HG03103 (cell line): Measurements from ENCODE around the gene RUNX2.
A peak's percentile ranks its signal among the peaks of the same experiment; 100 is the strongest.

Source experiments
- ATAC-seq: cut with Tn5 transposase; IDR thresholded peaks from one replicate; pipeline ENCODE4 v1.9.1; 2021; ENCODE audit warnings: low read depth; ENCODE audit not compliant: unreplicated experiment

RUNX2 gene

DNA sequence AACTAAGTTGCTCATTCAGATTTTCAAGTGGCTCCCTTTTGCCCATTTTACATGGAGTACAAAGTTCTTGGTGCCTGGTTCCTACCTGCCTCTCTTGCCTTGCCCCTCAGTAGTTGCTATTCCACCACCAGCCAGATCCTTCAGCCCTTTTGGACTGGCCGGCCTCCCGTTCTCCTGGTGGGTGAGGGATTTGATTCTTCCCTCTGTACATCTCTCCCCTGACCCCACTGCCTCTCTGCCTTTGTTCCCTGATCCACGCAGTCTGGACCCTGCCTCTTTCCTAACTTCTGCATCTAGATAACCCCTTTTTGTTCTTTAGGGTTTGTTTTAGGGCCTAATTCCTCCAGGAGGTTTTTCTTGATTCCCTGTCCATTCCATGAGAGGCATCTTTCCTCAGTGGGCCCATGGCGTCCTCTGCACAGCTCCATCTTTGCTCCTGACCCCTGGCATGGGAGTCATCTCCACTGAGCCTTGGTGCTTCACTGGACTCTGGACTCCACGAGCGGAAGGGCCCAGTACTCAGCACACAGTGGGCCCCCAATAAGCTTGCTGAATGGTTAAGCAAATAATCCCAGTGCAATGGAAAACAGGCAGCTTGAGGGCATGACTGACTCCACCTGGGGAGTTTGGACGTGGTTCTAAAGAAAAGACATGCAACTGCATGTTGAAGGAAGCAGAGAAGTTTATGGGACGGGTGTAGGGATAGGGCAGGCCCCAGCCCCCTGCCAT is 358.9 kb downstream of the RUNX2 start:
- peak; percentile 17 for ATAC-seq

DNA sequence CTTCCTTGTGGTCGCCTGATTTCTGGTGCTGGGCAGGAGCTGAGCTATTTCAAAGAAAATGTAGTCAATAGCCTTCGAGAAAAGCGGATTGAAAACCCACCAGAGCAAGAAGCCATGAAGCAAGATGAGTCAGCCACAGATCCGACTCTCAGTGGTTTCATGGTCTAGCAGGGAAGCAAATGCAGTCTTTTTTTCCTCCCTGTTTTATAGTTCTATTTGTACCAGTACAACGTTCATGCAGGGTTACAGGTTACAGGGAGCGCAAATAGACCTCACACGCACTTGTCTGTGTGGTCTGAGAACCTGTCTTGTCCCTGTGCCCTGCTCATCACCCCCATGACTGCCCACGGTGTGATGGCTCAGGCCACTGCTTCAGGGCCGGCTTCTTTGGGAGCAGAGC is 359.4 kb downstream of the RUNX2 start:
- ATAC-seq = peak; percentile 88

DNA sequence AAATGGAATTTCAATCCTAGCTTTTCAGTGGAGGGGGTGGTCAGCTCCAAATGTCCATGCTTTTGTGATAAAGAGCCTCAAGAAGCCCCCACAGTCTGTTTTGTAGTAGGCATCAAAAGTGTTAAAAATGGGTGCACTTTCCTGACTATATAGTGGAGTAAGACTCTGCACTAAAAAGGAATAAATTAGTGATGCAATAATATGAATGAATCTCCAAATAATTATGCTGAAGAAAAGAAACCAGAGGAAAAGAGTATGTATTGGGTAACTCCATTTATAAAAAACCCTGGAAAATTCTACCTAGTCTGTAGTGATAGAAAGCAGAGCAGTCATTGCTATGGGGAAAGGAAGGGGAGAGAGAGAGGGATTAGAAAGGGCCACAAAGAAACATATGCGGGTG is 360.1 kb downstream of the RUNX2 start:
- ATAC-seq = no peak

DNA sequence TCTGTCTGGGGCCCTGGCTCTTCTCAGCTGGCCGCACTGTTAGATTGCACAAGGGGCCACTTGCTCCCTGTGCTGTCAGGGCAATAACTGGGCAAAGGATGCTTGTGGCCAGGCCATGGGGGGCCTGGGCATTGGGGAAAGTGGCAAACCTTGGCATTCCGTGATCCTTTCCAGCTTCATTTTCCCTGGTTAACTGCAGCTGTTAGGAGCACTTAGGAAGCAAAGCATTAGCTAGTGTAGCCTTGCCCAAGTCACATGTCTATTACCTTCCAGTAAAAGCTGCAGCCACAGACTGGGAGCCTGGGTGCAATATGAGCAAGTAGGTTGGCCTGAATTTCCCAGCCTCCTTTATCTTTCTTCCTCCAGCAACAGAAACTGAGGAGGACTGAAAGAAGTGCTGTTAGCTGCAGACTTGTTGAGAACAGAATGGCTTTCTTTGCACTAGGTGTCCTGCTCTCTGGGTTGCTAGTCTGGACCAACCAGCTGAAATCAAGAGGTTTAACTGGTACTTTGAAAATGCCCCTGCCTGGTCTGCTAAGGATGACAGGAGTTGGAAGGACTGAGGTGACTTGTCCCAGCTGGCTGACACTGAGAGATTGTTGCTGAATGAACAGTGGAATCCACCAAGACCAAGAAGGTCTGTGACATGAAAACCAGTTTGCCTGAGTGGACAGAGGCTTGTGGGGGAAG is 361.9 kb downstream of the RUNX2 start:
- no peak for ATAC-seq

DNA sequence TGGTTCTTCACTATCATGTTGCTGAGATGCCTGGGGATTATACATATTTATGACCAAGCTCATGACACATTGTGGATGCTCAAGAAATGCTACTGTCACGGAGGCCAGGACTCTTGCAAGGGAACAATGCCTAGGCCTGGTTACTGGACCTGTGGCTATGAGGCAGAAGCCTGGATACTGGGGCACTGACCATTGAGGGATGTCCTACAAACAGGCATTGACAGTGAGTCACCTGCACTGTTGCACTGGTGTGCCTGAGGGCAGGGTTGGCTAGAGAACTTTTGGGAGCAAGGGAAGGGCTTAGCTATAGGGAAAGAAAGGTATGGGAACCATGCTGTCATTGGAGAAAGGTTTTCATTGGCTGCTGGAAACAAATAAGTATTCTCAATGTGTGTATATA is 362.7 kb downstream of the RUNX2 start:
- ATAC-seq = no peak

DNA sequence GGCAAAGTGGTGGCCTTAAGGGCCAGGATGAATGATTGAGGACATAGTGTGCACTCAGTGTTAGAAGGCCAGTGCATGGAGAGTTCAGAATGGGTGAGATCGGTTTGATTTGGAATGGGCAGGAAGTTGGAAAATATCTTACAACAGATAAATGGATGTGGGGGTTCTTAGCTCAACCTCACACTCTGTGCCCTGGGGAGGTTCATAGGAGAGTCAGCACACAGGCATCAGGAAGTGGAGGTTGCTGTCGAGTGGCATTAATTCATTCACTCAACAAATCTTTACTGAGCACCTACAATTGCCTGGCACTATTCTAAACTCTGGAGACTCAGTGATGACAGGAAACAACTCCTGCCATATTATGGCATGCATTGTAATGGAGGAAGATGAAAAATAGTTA is 363.3 kb downstream of the RUNX2 start:
- no peak for ATAC-seq

DNA sequence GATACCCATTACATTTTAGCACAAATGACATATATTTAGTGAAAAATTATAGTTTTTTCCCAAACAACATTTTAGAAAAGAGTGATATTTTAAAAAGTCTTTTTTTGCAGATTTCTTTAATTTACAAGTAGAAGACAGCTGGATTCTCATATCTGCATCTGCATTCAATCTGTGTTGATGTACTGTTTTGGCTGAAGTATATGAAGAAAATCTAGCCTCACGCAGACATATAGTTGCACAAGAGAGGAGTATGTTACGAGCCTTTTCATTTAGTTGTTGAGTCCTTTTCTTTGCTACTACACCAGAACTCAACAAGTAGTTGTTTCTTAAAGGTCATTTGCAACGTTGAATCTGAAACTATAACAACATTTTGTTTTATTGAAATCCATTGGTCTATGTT is 363.9 kb downstream of the RUNX2 start:
- no peak for ATAC-seq

DNA sequence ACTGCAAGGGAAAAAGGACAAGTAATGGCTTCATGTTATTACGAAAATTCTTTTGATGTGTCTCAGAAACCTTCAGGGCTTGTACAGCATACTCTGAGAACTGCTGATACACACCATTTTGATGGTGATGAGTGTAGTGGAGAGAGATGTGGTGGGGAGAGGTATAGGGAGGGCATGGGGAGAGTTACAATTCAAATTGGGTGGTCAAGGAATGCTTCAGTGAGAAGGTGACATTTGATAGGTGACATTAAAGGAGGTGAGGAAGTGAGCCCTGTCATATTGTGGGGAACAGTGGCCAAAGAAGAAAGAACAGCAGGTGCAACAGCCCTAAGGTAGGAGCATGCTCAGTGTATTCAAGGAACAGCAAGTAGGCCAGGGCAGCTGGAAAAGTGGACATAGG is 368.6 kb downstream of the RUNX2 start:
- ATAC-seq = no peak

DNA sequence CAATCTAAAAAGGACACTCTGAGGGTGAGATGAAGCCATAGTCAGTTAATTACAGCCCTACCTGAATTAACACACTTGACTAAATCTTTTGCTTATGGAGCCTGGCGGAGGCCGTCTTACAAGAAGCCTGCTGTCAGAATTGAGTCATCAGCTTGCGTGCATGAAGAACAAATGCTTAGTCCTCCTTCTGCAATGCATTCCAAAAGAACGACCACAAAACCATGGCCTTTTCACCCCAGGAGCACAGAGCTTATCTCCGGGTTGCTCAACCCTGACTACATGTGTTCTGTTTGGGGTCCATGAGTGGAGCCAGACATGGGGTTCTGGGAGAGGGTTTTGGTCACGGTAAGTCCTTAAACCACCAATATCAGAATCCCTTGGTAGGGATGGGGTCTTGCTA is 369.5 kb downstream of the RUNX2 start:
- no peak for ATAC-seq

DNA sequence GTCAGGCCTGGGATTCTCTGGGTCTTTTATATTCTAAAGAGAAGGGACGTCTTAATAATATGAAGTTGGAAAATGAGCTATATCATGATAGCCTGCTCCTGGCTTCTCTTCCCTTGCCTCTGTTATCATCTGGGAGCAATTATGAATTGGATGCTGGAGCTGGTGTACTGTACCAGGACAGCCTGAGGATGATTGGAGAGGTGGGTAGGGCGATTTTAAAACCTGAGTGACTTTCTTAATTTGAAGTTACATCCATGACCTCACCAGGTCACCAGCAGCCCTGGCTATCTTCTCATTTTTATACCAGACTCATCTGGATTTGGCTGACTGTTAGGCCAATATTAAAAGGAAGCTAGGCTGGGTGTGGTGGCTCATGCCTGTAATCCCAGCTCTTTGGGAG is 369.9 kb downstream of the RUNX2 start:
- no peak for ATAC-seq

DNA sequence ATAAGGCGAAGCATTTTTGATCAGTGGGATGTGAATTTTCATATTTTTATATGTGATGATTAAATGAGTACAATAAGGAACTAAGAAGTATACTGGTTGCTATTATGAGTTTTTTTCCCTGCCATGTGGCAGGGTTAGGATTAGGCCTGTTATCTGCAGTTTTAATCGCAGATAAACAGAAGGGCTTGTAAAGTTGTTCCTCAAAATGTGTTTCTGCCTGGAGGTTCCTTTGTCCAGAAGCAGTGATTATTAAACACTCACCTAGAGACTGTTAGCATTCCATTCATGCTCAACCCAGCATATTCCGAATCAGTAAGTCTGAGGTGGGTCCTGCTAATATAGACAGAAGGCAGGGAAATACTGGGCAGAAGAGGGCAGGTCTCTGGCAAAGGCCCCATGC is 371.5 kb downstream of the RUNX2 start:
- no peak for ATAC-seq

DNA sequence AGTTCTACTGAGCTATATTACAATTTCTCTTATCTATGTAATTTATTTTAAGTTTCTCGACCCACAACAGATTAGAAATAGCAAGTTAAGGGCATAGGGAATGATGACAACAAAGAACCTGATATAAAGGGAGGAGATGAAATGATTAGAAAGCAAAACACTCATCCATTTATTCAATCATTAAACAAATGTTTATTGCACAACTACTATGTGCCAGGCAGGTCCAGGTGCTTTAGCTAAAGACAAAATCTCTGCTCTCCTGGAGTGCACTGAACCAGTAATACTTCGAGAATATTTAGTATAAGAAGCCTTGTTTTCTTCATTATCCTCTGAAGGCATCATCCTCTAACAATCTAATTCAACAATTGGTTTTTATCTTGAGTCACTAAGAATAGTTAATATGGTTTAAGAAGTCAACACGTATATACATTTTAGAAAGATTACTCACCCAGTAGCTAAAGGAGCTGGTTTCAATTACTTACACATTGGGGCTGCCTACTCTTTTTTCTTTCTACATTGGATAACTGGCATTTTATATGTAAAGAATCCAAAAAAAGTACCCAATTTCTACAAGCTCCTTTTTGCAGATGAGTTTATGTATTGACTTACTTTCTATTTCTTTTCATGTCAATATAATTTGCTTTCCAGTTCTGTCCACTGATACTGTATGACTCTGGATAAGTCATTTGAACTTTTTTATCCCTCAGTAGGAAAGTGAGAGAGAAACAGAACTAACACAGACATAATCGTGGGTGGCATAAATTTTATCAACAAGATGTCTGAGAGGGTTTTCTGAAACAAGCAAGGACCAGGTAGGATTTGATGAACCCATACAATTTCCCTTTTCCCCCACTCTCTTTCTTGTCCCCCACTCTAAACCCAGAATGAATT is 375.0 kb downstream of the RUNX2 start:
- ATAC-seq = no peak

DNA sequence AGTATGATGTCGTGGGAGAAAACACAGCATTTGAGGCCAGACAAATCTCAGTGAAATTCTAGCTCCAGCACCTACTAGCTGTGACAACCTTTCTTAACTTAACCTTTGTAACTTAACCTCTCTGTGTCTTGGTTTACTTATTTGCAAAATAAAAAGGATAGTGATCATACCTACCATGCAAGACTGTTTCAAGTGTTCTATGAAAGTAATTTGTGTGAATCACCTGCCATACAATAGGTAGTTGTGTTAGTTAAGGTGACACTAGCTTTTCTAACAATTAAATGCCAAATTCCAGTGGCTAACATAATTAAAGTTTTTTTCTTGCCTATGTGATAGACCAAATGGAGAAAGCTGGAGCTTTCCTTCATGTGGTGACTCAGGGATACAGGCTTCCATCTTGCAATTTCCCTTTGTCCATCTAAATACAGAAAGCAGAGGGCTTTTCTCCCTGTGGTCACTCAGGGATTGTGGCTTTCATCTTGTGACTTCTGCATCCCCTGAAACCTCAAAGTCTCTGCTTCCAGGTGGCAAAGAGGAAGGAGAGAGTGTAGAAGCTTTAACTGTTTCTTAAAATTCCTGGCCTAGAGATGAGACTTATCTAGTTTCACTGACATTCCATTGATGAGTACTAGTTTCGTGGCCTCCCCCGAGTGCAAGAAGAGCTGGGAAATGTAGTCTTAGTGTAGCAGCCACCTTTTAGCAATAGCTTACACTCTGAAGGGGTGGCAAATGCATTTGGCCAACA is 376.1 kb downstream of the RUNX2 start:
- no peak for ATAC-seq

DNA sequence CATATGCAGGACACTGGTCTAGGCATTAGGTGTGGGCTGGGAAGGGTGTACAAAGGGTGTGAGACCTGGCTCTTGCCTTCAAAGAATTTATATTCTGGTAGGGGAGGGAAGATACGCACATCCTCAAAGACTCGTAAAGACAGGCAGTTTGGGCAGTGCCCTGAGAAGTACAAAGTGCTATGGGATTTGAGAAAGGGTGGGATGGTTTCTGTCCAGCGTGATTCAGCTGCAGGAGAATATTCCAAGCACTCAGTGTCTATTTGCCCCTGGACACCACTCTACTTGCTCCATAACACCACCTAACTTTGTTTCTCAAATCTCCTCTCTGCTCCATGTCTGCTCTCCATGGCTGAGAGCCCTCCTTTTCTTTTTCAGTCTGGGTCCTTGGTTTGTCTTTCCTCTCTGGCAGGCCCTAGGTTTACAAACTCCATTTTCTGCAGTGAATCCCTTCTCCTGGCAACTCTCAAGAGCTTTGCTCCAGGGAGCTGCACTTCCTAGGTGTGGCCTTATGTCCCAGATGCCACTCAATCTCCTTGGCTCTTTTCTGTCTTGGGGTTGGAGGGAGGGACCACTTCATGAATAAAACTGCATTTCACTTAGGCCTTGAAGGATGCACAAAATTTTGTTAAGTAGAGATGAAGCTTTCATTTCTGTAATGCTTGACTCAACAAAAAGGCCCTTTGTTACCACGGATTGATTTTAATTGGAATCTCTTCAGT is 377.2 kb downstream of the RUNX2 start:
- no peak for ATAC-seq

DNA sequence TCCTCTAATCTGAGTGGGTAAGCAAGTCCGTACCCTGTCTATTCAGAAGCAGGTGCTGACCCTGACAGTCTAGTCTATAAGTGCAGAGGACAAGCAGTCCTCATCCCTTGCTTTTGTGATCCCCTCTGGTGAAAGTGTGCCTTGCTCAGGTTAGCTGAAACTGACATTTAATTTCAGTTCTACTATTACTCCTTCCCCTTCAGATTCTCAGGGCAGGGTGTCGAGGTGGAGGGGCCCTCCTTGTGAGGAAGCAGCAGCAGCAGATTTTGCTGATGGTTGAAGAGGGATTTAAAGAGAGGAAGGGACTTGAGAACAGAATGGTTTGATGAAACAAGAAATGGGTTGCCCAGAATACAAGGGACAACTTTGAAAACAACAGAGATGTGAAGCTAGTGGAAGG is 378.2 kb downstream of the RUNX2 start:
- ATAC-seq = no peak

DNA sequence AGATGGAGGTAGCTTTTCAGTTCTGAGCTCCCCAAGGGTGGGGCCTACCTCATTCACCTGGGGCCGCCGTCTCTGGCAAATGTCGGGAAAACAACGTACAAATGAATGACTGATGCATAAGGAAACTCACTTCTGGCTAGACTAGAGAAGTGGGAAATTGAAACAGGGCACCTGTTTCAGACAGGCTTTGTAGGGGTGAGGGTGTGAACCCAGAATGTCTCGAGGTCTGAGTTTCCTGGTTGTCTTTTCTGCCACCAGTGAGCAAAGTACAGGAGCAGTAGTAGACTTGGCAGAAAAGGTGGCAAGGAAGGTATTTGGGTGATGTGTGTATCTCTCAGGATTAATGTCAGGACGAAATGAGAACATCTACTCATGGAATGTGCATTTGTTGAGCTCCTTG is 379.0 kb downstream of the RUNX2 start:
- ATAC-seq = no peak

DNA sequence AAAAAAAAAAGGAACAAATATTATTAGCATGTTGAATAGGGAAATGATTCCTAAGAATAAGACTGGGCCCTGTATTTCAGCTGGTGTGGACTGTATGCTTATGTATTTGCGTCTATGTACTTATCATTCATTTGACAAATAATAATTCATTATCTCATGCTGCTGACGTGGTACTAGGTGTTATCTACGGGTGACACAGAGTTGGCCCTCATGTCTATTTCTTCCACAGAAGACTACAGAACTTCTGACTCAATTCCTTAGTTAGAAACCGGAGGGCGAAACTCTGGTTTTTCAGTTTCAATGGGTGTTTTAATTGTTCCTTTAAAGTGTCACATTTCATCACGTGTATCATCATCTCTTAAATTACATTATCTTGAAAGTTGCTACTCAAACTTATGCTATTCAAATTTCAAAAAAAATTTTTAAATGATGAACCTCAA is 381.7 kb downstream of the RUNX2 start:
- ATAC-seq = peak; percentile 50

DNA sequence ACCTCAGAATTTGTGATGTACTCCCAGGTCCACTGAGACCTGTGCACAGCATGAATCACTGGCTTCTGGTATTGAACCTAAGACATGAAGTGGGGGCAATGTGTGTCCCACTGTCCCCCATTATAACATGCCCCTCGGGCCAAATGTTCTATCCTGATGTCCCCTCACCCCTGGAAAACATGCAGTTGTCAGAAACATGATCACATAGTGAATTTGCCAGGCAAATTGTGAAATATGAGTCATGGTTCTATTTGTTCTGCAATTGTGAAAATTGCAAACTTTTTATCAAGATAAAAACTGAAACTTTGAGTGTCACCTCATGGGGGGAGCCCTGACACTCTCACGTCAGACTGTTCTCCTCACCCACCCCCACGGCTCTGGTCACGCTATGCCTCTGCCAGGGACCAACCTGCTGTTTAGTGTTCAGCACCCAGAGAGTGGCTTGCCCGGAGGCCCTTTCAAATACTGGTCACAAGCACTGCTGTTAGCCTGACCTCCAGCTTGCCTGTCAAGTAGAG is 382.2 kb downstream of the RUNX2 start:
- peak; percentile 59 for ATAC-seq

DNA sequence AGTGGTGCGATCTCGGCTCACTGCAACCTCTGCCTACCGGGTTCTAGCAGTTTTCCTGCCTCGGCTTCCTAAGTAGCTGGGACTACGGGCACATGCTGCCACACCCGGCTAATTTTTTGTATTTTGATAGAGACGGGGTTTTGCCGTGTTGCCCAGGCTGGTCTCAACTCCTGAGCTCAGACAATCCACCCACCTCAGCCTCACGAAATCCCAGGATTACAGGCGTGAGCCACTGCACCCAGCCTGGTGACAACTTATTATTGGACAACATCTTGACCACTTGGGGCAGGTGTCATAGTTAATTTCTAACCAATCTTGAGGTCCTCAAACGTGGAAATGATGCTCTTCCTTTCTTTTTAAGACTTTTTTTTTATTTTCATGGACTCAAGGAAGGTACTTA is 383.9 kb downstream of the RUNX2 start:
- ATAC-seq = no peak

DNA sequence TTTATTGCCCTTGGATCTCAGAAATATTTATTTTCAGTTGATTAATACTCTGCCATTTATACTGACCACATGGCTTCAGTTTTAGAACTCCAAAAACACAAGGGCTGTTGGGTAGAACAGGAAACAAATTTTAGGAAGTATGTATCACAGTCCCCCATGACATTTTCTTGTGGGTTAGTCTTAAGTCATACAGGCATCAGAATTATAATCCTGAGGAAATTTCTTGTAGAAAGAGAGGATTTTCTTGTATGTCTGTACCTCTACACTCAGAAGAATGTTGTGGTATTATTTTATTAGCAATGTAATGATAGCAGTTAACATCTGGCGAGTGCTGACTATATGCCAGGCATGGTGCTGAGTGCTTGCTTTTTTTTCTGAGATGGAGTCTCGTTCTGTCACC is 384.7 kb downstream of the RUNX2 start:
- no peak for ATAC-seq
